LNCAP (cell line): ENCODE data around the gene HACD3.

Experiments used
- TF ChIP-seq, protein P1 (sequence below): fragments of 450-650 bp; IDR thresholded peaks from 2 replicates; pipeline ENCODE4 v1.5.1; 2017; ENCODE audit warnings: mild to moderate bottlenecking

Gene HACD3

DNA sequence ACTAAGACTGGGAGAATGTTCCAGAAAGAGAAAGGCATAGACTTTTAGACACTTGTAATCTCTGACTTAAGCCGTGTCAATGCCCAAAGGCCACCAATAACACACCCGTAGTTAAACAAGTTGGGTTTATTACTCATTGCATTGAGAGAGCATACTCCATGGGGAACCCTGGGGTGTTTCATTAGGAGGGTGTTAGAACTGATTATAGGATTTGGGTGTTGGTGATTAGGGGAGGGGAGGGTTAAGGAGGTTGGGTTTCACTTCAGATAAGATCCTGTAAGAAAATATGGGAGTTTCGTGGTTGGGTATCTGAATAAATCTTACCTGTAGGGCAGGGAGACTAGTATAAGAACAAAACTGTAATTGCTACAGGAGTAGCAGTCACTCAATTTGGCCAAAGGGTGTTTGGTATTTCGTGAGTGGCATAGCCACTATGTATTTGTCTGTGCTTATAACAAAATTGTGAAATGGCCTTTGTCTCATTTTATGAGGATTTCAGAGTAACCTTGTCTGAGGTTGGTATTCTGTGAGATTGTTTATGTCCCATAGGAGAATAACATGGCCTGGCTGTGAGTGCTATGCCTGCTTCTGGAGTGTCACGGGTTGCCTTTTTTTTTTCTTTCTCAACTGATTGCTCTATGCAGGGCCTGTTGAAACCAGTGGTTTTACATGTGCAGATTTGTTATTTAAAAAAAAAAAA lies 2.9 kb downstream of the HACD3 start:
- TF ChIP-seq, protein P1, sequence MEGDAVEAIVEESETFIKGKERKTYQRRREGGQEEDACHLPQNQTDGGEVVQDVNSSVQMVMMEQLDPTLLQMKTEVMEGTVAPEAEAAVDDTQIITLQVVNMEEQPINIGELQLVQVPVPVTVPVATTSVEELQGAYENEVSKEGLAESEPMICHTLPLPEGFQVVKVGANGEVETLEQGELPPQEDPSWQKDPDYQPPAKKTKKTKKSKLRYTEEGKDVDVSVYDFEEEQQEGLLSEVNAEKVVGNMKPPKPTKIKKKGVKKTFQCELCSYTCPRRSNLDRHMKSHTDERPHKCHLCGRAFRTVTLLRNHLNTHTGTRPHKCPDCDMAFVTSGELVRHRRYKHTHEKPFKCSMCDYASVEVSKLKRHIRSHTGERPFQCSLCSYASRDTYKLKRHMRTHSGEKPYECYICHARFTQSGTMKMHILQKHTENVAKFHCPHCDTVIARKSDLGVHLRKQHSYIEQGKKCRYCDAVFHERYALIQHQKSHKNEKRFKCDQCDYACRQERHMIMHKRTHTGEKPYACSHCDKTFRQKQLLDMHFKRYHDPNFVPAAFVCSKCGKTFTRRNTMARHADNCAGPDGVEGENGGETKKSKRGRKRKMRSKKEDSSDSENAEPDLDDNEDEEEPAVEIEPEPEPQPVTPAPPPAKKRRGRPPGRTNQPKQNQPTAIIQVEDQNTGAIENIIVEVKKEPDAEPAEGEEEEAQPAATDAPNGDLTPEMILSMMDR = no peak

DNA sequence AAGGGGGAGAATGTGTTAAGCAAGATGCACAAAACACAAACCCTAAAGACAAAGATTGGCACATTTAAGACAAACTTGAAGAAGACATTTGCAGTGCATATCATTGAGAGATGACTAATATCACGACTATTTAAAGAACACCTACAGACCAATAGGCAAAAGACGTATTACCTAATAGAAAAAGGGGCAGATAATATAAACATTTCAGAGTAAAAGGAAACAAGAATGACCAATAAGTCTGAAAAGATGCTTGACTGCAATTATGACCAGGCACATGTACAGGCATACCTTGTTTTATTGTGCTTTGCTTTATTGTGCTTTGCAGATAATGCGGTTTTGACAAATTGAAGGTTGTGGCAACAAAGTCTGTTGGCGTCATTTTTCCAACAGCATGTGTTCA lies 4.9 kb downstream of the HACD3 start:
- TF ChIP-seq, protein P1 = no peak

DNA sequence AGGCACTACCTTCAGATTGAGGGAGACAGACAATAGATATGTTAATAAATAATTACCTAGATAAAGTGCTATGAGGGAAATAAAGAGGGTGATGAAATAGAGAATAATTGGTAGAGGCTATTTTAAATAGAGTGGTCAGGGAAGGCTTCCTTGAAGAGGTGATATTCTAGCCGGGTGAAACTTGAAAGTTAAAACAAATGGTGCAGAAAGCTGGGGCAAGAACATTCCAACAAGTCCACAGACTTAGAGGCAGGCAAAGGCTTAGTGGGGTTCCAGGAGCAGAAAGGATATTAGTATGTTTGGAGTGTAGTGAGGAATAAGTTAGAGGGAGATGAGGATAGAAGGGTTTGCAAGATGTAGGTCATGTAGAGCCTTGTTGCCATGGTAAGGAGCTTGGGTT lies 10.1 kb downstream of the HACD3 start:
- TF ChIP-seq, protein P1 = no peak

DNA sequence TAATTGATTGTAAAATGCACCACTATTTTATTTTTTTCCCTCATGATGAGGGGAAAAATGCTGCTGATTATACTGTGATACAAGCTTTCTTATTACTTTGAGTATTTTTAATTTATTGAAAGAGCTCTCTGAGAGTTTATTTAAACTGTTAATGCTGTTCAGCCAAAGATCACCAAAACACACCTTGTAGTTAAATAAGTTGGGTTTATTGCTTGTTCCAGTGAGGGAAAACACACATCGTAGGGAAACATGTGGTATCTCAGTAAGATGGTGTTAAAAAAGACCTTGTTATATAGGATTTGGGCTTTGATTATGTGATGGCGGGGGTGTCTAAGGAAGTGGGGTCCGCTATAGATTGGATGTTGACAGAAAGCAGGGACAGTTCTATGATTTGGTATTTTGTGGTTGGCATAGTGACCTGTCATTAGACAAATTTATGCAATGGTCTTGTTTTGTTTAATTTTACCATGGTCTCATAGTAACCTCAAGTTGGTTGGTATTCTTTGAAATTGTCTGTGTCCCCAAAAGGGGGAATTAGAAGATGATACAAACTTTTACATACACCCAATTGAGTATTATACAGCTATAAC lies 11.1 kb downstream of the HACD3 start:
- TF ChIP-seq, protein P1 = no peak

DNA sequence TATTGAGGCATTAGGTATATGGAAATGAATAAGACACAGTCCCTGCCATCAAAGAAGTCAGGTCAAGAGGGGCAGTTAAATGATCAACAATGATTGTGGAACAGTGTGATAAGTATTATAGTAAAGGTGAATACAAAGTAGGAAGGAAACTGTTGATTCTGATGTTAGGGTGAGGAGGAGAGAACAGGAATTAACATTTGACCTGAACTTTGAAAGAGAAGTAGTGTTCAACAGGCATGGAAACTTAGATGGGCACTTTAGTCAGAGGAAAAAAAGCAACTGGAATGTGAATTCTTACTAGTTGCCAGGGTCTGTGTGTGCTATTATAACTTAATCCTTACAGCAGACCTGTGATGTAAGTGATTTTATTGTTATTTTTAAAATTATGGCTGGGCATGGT lies 17.6 kb downstream of the HACD3 start:
- TF ChIP-seq, protein P1 = no peak

DNA sequence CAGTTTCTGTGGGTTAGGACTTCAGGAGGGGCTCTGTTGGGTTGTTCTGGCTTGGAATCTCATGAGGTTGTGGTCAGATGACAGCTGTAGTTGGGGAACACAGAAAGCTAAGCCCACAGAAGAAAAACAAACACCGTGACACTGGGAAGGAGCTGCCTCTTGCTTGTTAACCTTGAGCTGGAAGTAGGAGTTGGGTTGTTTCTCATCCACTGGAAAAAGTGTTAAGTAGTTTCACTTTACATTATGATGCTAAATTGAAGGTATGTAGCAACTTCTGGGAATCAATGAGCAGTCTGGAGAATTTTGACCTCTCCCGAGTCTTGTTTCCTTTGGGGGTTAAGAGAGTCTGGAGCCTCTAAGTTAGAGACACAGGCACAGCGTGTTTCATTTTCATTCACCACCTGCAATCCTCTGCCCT lies 20.4 kb downstream of the HACD3 start:
- TF ChIP-seq, protein P1 = no peak

DNA sequence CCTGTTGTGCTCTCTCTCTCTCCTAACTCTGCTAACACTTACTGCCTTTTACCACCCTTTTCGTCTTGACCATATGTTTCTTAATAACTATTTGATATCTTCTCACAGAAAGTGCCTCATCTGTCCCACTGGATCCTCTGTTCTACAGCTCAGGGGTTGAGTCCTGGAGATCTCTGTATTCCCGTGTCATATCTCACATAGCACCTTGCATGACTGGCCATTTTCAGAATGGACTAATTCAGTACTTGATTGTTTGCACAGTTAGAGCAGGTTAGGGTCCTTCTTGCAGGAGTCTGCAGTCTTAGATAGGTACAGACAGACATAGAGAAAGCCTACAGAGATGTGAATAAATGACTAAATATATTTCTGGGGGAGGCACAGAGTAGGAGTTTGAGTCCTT lies 20.9 kb downstream of the HACD3 start:
- TF ChIP-seq, protein P1 = no peak
